Measurements from ENCODE around the gene PDCD7. TPM values are rescaled to one million over a fixed set of nuclear protein-coding genes. Genes with fewer than 3 reads are reported as not detected.

PDCD7 gene
- total RNA-seq, 1 experiment from 2014 or later: 31.6 TPM

- Histone ChIP-seq H4K20me1 (ENCODE audit: insufficient read depth) (no peaks in the 10 kb centered on the region), H3K9me3 (ENCODE audit: control insufficient read depth in 1 of 2, insufficient read depth in 1 of 2, low read depth in 1 of 2, low read length in 2 of 2) (no peaks in the 10 kb centered on the region), H3K36me3 (ENCODE audit: control insufficient read depth in 1 of 2, insufficient read depth in 2 of 2, low read length in 2 of 2) (peaks cover 6% of the 10 kb centered on the region in 2 experiments; a peak in 3 of 4 replicates), H3K9me2 (ENCODE audit: insufficient read depth) (no peaks in the 10 kb centered on the region), H3K9ac (ENCODE audit: low read length) (no peak overlapping the region), H3K4me1 (ENCODE audit: control insufficient read depth in 1 of 2, insufficient read depth in 2 of 2, low read length in 2 of 2) (no peaks in the 10 kb centered on the region), H3K79me2 (ENCODE audit: insufficient read depth, low read length) (no peaks in the 10 kb centered on the region), H2AFZ (ENCODE audit: low read depth, low read length, poor library complexity, severe bottlenecking) (no peak overlapping the region), H3K4me3 (replicated peaks in 1 of 2; ENCODE audit: low read depth in 1 of 2, low read length in 2 of 2) (no peak overlapping the region), H3K4me2 (ENCODE audit: low read length) (no peak overlapping the region), H3K27ac (ENCODE audit: low read depth, low read length) (no peak overlapping the region), H3K27me3 (ENCODE audit: insufficient read depth, low read length) (no peaks in the 10 kb centered on the region)
- BruUV-seq (replicated peaks): no TSS peak
- no peak for ATAC-seq
- DNase-seq (ENCODE audit: low read depth, low spot score): no peak
- ChIA-PET RAD21 (ENCODE audit: low non-redundant PET in 1 of 2, low total read pairs in 2 of 2, uncharacterized antibody in 2 of 2, unreplicated experiment in 2 of 2) (no interaction called here), CTCF (interaction anchor here (1.0 to 1.1 kb wide), 2 partner anchors 9 to 40 kb away, joined by 3 to 4 read pairs; no protein-coding TSS in a partner anchor), POLR2A (no interaction called here)
- TF ChIP-seq SIN3A (IDR thresholded peaks at IDR 0.05; ENCODE audit: low read depth): no peak
- TF ChIP-seq YY1 (IDR thresholded peaks at IDR 0.05; ENCODE audit: extremely low read depth, insufficient replicate concordance, low read depth, low read length): no peak
- TF ChIP-seq RAD21 (IDR thresholded peaks at IDR 0.05; ENCODE audit: low read depth): no peak
- TF ChIP-seq ATF3 (IDR thresholded peaks at IDR 0.05): no peak
- no peak for TF ChIP-seq CTCF (IDR thresholded peaks at IDR 0.05 in 2 of 3, conservative IDR thresholded peaks at IDR 0.05 in 1 of 3; ENCODE audit: borderline replicate concordance in 1 of 3, insufficient read depth in 1 of 3, low read depth in 2 of 3, low read length in 2 of 3)
- TF ChIP-seq ZBTB33 (IDR thresholded peaks at IDR 0.05; ENCODE audit: extremely low read depth, insufficient replicate concordance, low read length): no peak
- TF ChIP-seq REST (IDR thresholded peaks at IDR 0.05; ENCODE audit: low read depth): no peak
- intact Hi-C loops (cut with micrococcal nuclease): no loop called here
These were observed 37.9 kb downstream of the PDCD7 start for GRCh38 chr15:65095747-65096104.
